Measurements from ENCODE around the gene IQCM.

DNA sequence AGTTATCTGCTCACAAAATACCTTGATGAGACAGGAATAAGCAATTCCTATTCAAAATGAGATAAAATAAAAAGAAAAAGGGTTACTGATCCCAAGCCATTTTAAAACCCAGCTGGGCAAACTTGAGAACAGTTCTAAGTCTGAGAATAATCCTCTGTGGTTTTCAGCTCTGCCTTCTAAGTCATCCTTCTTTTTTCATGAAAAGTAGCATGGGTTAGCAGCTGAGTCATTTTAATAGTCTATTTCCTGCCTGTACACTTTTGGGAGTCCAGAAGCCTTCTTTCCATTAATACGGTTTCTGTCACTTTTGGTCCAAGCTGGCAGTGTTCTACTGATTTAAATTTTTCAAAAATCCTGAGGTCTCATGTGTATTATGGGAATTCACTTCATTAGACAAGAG is 374.3 kb downstream of the IQCM start:
- no peak for TF ChIP-seq CBX8 (IDR thresholded peaks at IDR 0.05)
- TF ChIP-seq, protein P1, sequence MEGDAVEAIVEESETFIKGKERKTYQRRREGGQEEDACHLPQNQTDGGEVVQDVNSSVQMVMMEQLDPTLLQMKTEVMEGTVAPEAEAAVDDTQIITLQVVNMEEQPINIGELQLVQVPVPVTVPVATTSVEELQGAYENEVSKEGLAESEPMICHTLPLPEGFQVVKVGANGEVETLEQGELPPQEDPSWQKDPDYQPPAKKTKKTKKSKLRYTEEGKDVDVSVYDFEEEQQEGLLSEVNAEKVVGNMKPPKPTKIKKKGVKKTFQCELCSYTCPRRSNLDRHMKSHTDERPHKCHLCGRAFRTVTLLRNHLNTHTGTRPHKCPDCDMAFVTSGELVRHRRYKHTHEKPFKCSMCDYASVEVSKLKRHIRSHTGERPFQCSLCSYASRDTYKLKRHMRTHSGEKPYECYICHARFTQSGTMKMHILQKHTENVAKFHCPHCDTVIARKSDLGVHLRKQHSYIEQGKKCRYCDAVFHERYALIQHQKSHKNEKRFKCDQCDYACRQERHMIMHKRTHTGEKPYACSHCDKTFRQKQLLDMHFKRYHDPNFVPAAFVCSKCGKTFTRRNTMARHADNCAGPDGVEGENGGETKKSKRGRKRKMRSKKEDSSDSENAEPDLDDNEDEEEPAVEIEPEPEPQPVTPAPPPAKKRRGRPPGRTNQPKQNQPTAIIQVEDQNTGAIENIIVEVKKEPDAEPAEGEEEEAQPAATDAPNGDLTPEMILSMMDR (IDR thresholded peaks at IDR 0.05), result no peak
- no peak for TF ChIP-seq CHD4 (IDR thresholded peaks at IDR 0.05; ENCODE audit: borderline replicate concordance)
- TF ChIP-seq BHLHE40 (IDR thresholded peaks at IDR 0.05; ENCODE audit: low read depth, low read length), result no peak
- no peak for TF ChIP-seq ZFP36 (IDR thresholded peaks at IDR 0.05; ENCODE audit: borderline replicate concordance, partially characterized antibody)
- TF ChIP-seq SMC3 (IDR thresholded peaks at IDR 0.05), result no peak
- no peak for TF ChIP-seq EP300 (IDR thresholded peaks at IDR 0.05)
- TF ChIP-seq NPAS2 (CRISPR knock-in tag; IDR thresholded peaks at IDR 0.05; ENCODE audit: borderline replicate concordance), result no peak

Measured in A549 (cell line).